Ovary (tissue), 3 donors: ENCODE data around the gene ARV1.
A peak's percentile ranks its signal among the peaks of the same experiment; 100 is the strongest.

Source experiments
- CTCF ChIP-seq, 3 donors: fragments of 450-650 bp in 2 of 3; fragments of 200-600 bp in 1 of 3; IDR thresholded peaks; one replicate each; pipeline versions ENCODE4 v1.5.1 to v1.8.0; 2016 to 2022; ENCODE audit warnings: antibody characterized with exemption in 3 of 3, mild to moderate bottlenecking in 1 of 3
- EP300 ChIP-seq: sonication (generic); formaldehyde crosslinking; IDR thresholded peaks from one replicate; pipeline ENCODE4 v1.6.1; 2017; ENCODE audit warnings: antibody characterized with exemption
- POLR2A ChIP-seq: fragments of 450-650 bp; IDR thresholded peaks from one replicate; pipeline ENCODE4 v1.6.1; 2017; ENCODE audit warnings: antibody characterized with exemption, mild to moderate bottlenecking, moderate library complexity
- donor health status: DM: no; HTN: no; CAD: no.

- no peak for TF ChIP-seq CTCF (IDR thresholded peaks at IDR 0.05)
- peak; percentile 15 for TF ChIP-seq POLR2A
- TF ChIP-seq EP300: no peak
These were observed 61.3 kb downstream of the ARV1 start, which contains the start of gene FAM89A for GRCh38 chr1:231040019-231040799.
